SK-N-SH (cell line): ENCODE measurements around the gene PDHX. TPM values are rescaled to one million over a fixed set of nuclear protein-coding genes. Genes with fewer than 3 reads are reported as not detected.

Experiments
- CTCF ChIA-PET: fragments of 300-600, 350-600 bp; formaldehyde crosslinking; extraction: SDS; loops from one replicate; lab custom pipeline; 2021; lab: Yijun Ruan, JAX
- POLR2A ChIA-PET: fragments of 350-600 bp; sonication (Branson Sonifier 250); formaldehyde crosslinking; extraction: SDS; loops from one replicate; lab custom pipeline; 2020; ENCODE audit warnings: antibody characterized with exemption, inconsistent platforms; lab: Yijun Ruan, JAX
- DNase-seq: peaks from one replicate; pipeline ENCODE4 v3.0.0; 2012
- H2AFZ ChIP-seq: fragments of 200-600 bp; sonication (generic); 2 replicates; pipeline ENCODE4 v1.8.1; 2016; ENCODE audit warnings: antibody characterized with exemption, mild to moderate bottlenecking, low read depth
- H3F3A ChIP-seq: fragments of 200-600 bp; sonication (generic); replicated peaks from 2 replicates; pipeline ENCODE3; 2016; ENCODE audit warnings: antibody characterized with exemption, mild to moderate bottlenecking; ENCODE audit not compliant: insufficient read depth
- H3K27ac ChIP-seq, 2 experiments: fragments of 200-500 bp in 1 of 2; fragments of 200-600 bp in 1 of 2; sonication (Bioruptor generic) in 1 of 2; sonication (generic), shearing (Covaris generic) in 1 of 2; 2 replicates each; pipeline versions ENCODE4 v1.5.1 to v1.6.1; 2014 to 2016; ENCODE audit warnings: low read depth in 2 of 2, inconsistent platforms in 1 of 2, low read length in 1 of 2, mild to moderate bottlenecking in 1 of 2, mixed read lengths in 1 of 2
- H3K27me3 ChIP-seq: fragments of 200-600 bp; sonication (generic), shearing (Covaris generic); 2 replicates; pipeline ENCODE4 v1.6.1; 2016; ENCODE audit warnings: mixed run types; ENCODE audit not compliant: insufficient read depth
- H3K36me3 ChIP-seq, 2 experiments: fragments of 200-500 bp in 1 of 2; fragments of 200-600 bp in 1 of 2; sonication (Bioruptor generic) in 1 of 2; sonication (generic) in 1 of 2; replicated peaks in 1 of 2; 2 replicates each; pipeline versions ENCODE3 to v1.5.1; 2014 to 2016; ENCODE audit warnings: low read length in 1 of 2, mild to moderate bottlenecking in 1 of 2; ENCODE audit not compliant: insufficient read depth in 2 of 2, control insufficient read depth in 1 of 2
- H3K4me1 ChIP-seq, 2 experiments: fragments of 200-500 bp in 1 of 2; fragments of 200-600 bp in 1 of 2; sonication (Bioruptor generic) in 1 of 2; sonication (generic), shearing (Covaris generic) in 1 of 2; 2 replicates each; pipeline versions ENCODE4 v1.5.1 to v1.6.1; 2014 to 2016; ENCODE audit warnings: low read depth in 1 of 2, low read length in 1 of 2, mixed run types in 1 of 2; ENCODE audit not compliant: insufficient read depth in 2 of 2, control insufficient read depth in 1 of 2
- H3K4me2 ChIP-seq: fragments of 200-600 bp; sonication (generic), shearing (Covaris generic); 2 replicates; pipeline ENCODE4 v1.6.1; 2017; ENCODE audit warnings: mixed run types
- H3K4me3 ChIP-seq, 2 experiments: fragments of 200-500 bp in 1 of 2; fragments of 200-600 bp in 1 of 2; sonication (Bioruptor generic) in 1 of 2; sonication (generic), shearing (Covaris generic) in 1 of 2; 2 replicates each; pipeline versions ENCODE4 v1.5.1 to v1.8.1; 2014 to 2016; ENCODE audit warnings: low read depth in 2 of 2, inconsistent platforms in 1 of 2, low read length in 1 of 2, mild to moderate bottlenecking in 1 of 2, mixed read lengths in 1 of 2, moderate library complexity in 1 of 2
- H3K79me2 ChIP-seq: fragments of 200-600 bp; sonication (generic); 2 replicates; pipeline ENCODE4 v1.8.1; 2017; ENCODE audit warnings: mild to moderate bottlenecking; ENCODE audit not compliant: insufficient read depth
- H3K9ac ChIP-seq: fragments of 200-600 bp; sonication (generic); 2 replicates; pipeline ENCODE4 v1.6.1; 2017; ENCODE audit warnings: mixed run types
- H3K9me2 ChIP-seq: fragments of 200-600 bp; sonication (generic); 2 replicates; pipeline ENCODE4 v1.6.1; 2017; ENCODE audit warnings: mixed run types
- H3K9me3 ChIP-seq: fragments of 200-600 bp; sonication (generic); 2 replicates; pipeline ENCODE4 v1.6.1; 2017; ENCODE audit warnings: mixed run types, mild to moderate bottlenecking, moderate library complexity
- H4K20me1 ChIP-seq: fragments of 200-600 bp; sonication (generic); 2 replicates; pipeline ENCODE4 v1.6.1; 2017; ENCODE audit warnings: mild to moderate bottlenecking, mixed run types; ENCODE audit not compliant: insufficient read depth
- CHD2 ChIP-seq: fragments of 150-350 bp; IDR thresholded peaks from 2 replicates; pipeline ENCODE4 v1.6.1; 2018; ENCODE audit warnings: low read length; ENCODE audit not compliant: partially characterized antibody
- EP300 ChIP-seq, 2 experiments: IDR thresholded peaks; 2 replicates each; pipeline versions ENCODE4 v1.4.0 to v1.6.1; 2012; ENCODE audit warnings: borderline replicate concordance in 1 of 2, low read depth in 1 of 2, low read length in 1 of 2
- FOXJ3 ChIP-seq: sonication (generic); formaldehyde crosslinking; IDR thresholded peaks from 2 replicates; pipeline ENCODE4 v1.5.1; 2020; ENCODE audit warnings: mild to moderate bottlenecking, missing genetic modification reagents
- FOXM1 ChIP-seq: IDR thresholded peaks from 2 replicates; pipeline ENCODE4 v1.4.0; 2012; ENCODE audit warnings: low read depth, mild to moderate bottlenecking
- GABPA ChIP-seq: IDR thresholded peaks from 2 replicates; pipeline ENCODE4 v1.4.0; 2012; ENCODE audit warnings: low read depth, mild to moderate bottlenecking
- MEF2A ChIP-seq: IDR thresholded peaks from 2 replicates; pipeline ENCODE4 v1.4.0; 2012; ENCODE audit warnings: low read depth, borderline replicate concordance
- MXI1 ChIP-seq: IDR thresholded peaks from 2 replicates; pipeline ENCODE4 v1.6.1; 2012; ENCODE audit warnings: mild to moderate bottlenecking, low read depth, low read length, improper control_type of control experiment
- NFIC ChIP-seq: IDR thresholded peaks from 2 replicates; pipeline ENCODE4 v1.4.0; 2012; ENCODE audit warnings: borderline replicate concordance
- PBX3 ChIP-seq: IDR thresholded peaks from 2 replicates; pipeline ENCODE4; 2012
- RAD21 ChIP-seq: IDR thresholded peaks from 2 replicates; pipeline ENCODE4 v1.6.1; 2012; ENCODE audit warnings: mild to moderate bottlenecking, low read length
- RCOR1 ChIP-seq: fragments of 150-350 bp; IDR thresholded peaks from 2 replicates; pipeline ENCODE4 v1.6.1; 2017; ENCODE audit warnings: antibody characterized with exemption, low read length
- REST ChIP-seq: IDR thresholded peaks from 2 replicates; pipeline ENCODE4 v1.6.1; 2012; ENCODE audit warnings: mild to moderate bottlenecking, low read depth, low read length, moderate library complexity
- RFX5 ChIP-seq: IDR thresholded peaks from 2 replicates; pipeline ENCODE4 v1.6.1; 2012; ENCODE audit warnings: mild to moderate bottlenecking, improper control_type of control experiment, low read length
- RXRA ChIP-seq: IDR thresholded peaks from 2 replicates; pipeline ENCODE4 v1.4.0; 2012; ENCODE audit warnings: low read depth, mild to moderate bottlenecking, borderline replicate concordance
- SMC3 ChIP-seq: IDR thresholded peaks from 2 replicates; pipeline ENCODE4 v1.6.1; 2012; ENCODE audit warnings: low read depth, low read length, improper control_type of control experiment
- TAF1 ChIP-seq: IDR thresholded peaks from 2 replicates; pipeline ENCODE4 v1.6.1; 2012; ENCODE audit warnings: low read depth, mild to moderate bottlenecking, low read length, moderate library complexity, borderline replicate concordance
- WGBS: methylation state at CpG from one replicate; pipeline ENCODE4 v1.1.6; 2017; ENCODE audit warnings: low lambda C conversion rate; 5-methylcytosine and 5-hydroxymethylcytosine counted together
- polyA plus RNA-seq, 3 experiments: library from polyadenylated mRNA; depleted of rRNA; stranded (reverse); fragments of >200 nt; gene quantifications; 2 replicates each; pipeline ENCODE4 v1.2.3, GENCODE V29; 2012
- TF ChIP-seq, protein P1 (sequence below): fragments of 150-350 bp; IDR thresholded peaks from 2 replicates; pipeline ENCODE4 v1.6.1; 2016; ENCODE audit warnings: mild to moderate bottlenecking, low read depth, low read length
- TF ChIP-seq, protein P2 (sequence below): IDR thresholded peaks from 2 replicates; pipeline ENCODE4 v1.4.0; 2012; ENCODE audit warnings: low read depth, borderline replicate concordance
- TF ChIP-seq, protein P3 (sequence below): IDR thresholded peaks from 2 replicates; pipeline ENCODE4 v1.4.0; 2012; ENCODE audit warnings: low read depth
- TF ChIP-seq, protein P4 (sequence below): IDR thresholded peaks from 2 replicates; pipeline ENCODE4 v1.4.0; 2012; ENCODE audit warnings: low read depth, borderline replicate concordance

PDHX gene
- polyA plus RNA-seq, 1 of the 3 experiments (the other 2 are of a cell fraction), result 14.8 TPM

- TF ChIP-seq REST (no peak), RXRA (no peak), FOXJ3 (no peak), MEF2A (no peak), SMC3 (no peak), RCOR1 (no peak), NFIC (no peak; the same call in 1 of the 2 replicates), EP300 (IDR thresholded peaks at IDR 0.05; ENCODE audit: borderline replicate concordance in 1 of 2, low read depth in 1 of 2, low read length in 1 of 2) (peak in 1 of 2 experiments; percentile 8; a peak in 3 of 4 replicates), RAD21 (peak; percentile 11; the same call in 1 of the 2 replicates)
- TF ChIP-seq, protein P1, sequence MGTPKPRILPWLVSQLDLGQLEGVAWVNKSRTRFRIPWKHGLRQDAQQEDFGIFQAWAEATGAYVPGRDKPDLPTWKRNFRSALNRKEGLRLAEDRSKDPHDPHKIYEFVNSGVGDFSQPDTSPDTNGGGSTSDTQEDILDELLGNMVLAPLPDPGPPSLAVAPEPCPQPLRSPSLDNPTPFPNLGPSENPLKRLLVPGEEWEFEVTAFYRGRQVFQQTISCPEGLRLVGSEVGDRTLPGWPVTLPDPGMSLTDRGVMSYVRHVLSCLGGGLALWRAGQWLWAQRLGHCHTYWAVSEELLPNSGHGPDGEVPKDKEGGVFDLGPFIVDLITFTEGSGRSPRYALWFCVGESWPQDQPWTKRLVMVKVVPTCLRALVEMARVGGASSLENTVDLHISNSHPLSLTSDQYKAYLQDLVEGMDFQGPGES, result no peak
- TF ChIP-seq, protein P2, sequence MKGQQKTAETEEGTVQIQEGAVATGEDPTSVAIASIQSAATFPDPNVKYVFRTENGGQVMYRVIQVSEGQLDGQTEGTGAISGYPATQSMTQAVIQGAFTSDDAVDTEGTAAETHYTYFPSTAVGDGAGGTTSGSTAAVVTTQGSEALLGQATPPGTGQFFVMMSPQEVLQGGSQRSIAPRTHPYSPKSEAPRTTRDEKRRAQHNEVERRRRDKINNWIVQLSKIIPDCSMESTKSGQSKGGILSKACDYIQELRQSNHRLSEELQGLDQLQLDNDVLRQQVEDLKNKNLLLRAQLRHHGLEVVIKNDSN, result no peak
- TF ChIP-seq, protein P3, sequence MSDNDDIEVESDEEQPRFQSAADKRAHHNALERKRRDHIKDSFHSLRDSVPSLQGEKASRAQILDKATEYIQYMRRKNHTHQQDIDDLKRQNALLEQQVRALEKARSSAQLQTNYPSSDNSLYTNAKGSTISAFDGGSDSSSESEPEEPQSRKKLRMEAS, result no peak
Measured at GRCh38 chr11:34926831-34927132, 10.4 kb downstream of the PDHX start (continued).

GRCh38 chr11:34928268-34928959 is 12.0 kb downstream of the PDHX start:
- Histone ChIP-seq H3K79me2 (peaks cover 76% of the 10 kb centered on the region), H3K9ac (no peak overlapping the region), H3K27me3 (no peaks in the 10 kb centered on the region)
- TF ChIP-seq CHD2 (no peak), MXI1 (no peak), GABPA (no peak), RXRA (no peak), RFX5 (no peak), PBX3 (no peak), FOXM1 (no peak), TAF1 (no peak)
- TF ChIP-seq, protein P3, result no peak
- TF ChIP-seq, protein P4, sequence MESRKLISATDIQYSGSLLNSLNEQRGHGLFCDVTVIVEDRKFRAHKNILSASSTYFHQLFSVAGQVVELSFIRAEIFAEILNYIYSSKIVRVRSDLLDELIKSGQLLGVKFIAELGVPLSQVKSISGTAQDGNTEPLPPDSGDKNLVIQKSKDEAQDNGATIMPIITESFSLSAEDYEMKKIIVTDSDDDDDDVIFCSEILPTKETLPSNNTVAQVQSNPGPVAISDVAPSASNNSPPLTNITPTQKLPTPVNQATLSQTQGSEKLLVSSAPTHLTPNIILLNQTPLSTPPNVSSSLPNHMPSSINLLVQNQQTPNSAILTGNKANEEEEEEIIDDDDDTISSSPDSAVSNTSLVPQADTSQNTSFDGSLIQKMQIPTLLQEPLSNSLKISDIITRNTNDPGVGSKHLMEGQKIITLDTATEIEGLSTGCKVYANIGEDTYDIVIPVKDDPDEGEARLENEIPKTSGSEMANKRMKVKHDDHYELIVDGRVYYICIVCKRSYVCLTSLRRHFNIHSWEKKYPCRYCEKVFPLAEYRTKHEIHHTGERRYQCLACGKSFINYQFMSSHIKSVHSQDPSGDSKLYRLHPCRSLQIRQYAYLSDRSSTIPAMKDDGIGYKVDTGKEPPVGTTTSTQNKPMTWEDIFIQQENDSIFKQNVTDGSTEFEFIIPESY, result no peak
- TF ChIP-seq, all 33 proteins: peak for 0
- 83% methylated on average over 3 of the region's 3 CpGs for WGBS
- Histone ChIP-seq H3K4me1 (peaks cover 11 to 30% of the 10 kb centered on the region in 2 experiments; a peak in 2 of 4 replicates), H3K4me2 (no peak overlapping the region), H4K20me1 (no peaks in the 10 kb centered on the region), H3K27ac (no peak overlapping the region), H3K9me3 (no peaks in the 10 kb centered on the region), H3K36me3 (peaks cover 14 to 25% of the 10 kb centered on the region in 2 experiments), H3K9me2 (no peaks in the 10 kb centered on the region), H3K4me3 (no peak overlapping the region), H3F3A (peaks cover 20% of the 10 kb centered on the region), H2AFZ (no peak overlapping the region)
- ChIA-PET CTCF (interaction anchor here (0.7 to 6.8 kb wide), 7 partner anchors 10 to 484 kb away, joined by 3 to 92 read pairs (median 5); no protein-coding TSS in a partner anchor), POLR2A (no interaction called here)
- DNase-seq, result no peak
